ENCODE data around the gene GALNS.

The GALNS gene

DNA sequence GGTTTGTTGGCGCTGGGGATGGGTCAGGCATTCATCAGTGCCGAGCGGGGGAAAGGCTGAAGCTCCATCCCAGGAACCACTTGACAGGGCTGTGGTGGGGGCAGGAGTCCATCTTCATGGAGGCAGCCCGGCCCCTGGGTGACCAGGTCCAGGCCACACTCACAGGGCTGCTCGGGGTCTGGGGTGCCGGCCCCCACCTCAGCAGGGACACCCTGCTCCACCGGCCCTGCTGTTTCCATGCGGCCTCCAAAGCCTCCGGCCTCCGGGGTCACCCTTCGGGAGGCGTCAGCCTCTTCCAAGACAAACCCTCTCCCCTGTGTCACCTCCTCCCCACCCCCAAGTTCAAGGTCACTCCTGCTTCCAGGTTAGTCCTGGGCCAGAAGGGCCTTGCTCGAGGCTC, 22.1 kb downstream of the GALNS start:
- no peaks in the 10 kb centered on the region for H3K4me1 ChIP-seq
- no peaks in the 10 kb centered on the region for H3K9me3 ChIP-seq (ENCODE audit: control insufficient read depth, low read length)
- H3K9ac ChIP-seq, result no peak overlapping the region
- no peaks in the 10 kb centered on the region for H3K27me3 ChIP-seq (ENCODE audit: control insufficient read depth, insufficient read depth, low read length)
- TF ChIP-seq, protein P1, sequence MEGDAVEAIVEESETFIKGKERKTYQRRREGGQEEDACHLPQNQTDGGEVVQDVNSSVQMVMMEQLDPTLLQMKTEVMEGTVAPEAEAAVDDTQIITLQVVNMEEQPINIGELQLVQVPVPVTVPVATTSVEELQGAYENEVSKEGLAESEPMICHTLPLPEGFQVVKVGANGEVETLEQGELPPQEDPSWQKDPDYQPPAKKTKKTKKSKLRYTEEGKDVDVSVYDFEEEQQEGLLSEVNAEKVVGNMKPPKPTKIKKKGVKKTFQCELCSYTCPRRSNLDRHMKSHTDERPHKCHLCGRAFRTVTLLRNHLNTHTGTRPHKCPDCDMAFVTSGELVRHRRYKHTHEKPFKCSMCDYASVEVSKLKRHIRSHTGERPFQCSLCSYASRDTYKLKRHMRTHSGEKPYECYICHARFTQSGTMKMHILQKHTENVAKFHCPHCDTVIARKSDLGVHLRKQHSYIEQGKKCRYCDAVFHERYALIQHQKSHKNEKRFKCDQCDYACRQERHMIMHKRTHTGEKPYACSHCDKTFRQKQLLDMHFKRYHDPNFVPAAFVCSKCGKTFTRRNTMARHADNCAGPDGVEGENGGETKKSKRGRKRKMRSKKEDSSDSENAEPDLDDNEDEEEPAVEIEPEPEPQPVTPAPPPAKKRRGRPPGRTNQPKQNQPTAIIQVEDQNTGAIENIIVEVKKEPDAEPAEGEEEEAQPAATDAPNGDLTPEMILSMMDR (IDR thresholded peaks at IDR 0.05), result no peak
- no peak overlapping the region for H2AFZ ChIP-seq
- no peak overlapping the region for H3K4me3 ChIP-seq (ENCODE audit: low read depth, low read length)
- H3K27ac ChIP-seq, result no peak overlapping the region
- H3K36me3 ChIP-seq (ENCODE audit: control insufficient read depth, insufficient read depth, low read length), result no peaks in the 10 kb centered on the region
- H3K79me2 ChIP-seq, result no peaks in the 10 kb centered on the region
- no peak overlapping the region for H3K4me2 ChIP-seq (ENCODE audit: low read length)

DNA sequence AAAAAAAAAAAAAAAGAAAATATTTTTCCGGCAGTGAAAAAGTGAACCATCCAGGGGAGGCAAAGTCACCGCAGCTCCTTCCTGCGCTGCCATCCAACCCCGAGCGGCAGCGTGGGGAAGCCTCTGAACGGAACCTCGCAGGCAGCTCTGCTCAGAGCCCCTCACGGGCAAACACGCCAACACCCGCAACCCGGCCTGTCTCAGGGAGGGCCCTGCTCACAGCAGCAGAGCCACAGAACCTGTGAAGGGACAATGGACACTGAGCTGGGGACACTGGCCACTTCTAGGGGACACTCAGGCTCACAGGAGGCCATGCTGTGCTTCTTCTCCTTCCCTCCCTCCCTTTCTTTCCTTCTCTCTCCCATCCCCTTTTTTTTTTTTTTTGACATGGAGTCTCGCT, 23.7 kb downstream of the GALNS start:
- Histone ChIP-seq H3K4me1 (no peaks in the 10 kb centered on the region), H3K36me3 (ENCODE audit: control insufficient read depth, insufficient read depth, low read length) (no peaks in the 10 kb centered on the region), H3K4me2 (ENCODE audit: low read length) (no peak overlapping the region), H3K9ac (no peak overlapping the region), H3K27ac (no peak overlapping the region), H3K9me3 (ENCODE audit: control insufficient read depth, low read length) (no peaks in the 10 kb centered on the region), H3K27me3 (ENCODE audit: control insufficient read depth, insufficient read depth, low read length) (no peaks in the 10 kb centered on the region), H3K4me3 (ENCODE audit: low read depth, low read length) (no peak overlapping the region), H2AFZ (no peak overlapping the region), H3K79me2 (no peaks in the 10 kb centered on the region)
- TF ChIP-seq, protein P1 (IDR thresholded peaks at IDR 0.05), result no peak

DNA sequence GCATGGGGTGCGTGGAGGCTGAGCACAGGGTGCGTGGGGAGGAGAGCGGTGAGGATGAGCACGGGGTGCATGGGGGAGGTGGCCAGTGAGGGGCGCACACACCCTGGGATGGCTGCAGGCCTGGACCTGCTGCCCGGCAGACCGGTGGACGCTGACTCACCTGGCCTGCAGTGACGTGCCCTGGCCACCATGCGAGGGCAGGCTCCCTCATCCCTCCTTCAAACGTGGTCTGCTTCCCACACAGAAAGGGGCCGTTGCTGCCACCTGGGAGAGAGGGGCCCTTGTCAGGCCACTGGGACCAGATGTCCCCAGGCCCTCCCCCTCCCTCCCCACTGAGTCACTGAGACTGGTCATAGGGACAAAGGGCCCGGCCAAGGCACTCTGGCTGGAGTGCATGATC, 24.9 kb downstream of the GALNS start:
- no peaks in the 10 kb centered on the region for H3K9me3 ChIP-seq (ENCODE audit: control insufficient read depth, low read length)
- H3K27ac ChIP-seq, result no peak overlapping the region
- H2AFZ ChIP-seq, result no peak overlapping the region
- no peaks in the 10 kb centered on the region for H3K79me2 ChIP-seq
- H3K4me1 ChIP-seq, result no peaks in the 10 kb centered on the region
- H3K4me2 ChIP-seq (ENCODE audit: low read length), result no peak overlapping the region
- TF ChIP-seq, protein P1 (IDR thresholded peaks at IDR 0.05), result no peak
- no peak overlapping the region for H3K4me3 ChIP-seq (ENCODE audit: low read depth, low read length)
- H3K9ac ChIP-seq, result no peak overlapping the region
- H3K36me3 ChIP-seq (ENCODE audit: control insufficient read depth, insufficient read depth, low read length), result no peaks in the 10 kb centered on the region
- no peaks in the 10 kb centered on the region for H3K27me3 ChIP-seq (ENCODE audit: control insufficient read depth, insufficient read depth, low read length)

DNA sequence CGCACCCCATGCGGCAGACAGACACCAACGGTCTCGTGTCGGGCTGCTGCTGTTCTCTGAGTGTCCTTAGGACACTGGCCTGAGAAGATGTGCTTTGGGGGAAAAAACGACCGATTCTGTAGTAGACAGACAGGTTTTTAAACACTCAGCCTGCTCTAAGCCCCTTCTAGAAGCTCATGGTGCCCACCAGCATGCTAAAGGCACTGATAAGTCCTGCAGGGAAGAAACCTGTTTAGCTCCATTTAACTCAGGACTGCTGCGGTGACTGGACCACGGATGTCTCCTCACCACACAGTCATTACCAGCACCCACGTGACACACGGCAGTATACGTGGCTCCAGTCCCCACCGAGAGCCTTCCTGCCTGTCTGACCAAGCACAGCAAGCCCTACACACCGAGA, 26.0 kb downstream of the GALNS start:
- Histone ChIP-seq H3K79me2 (no peaks in the 10 kb centered on the region), H3K9ac (no peak overlapping the region), H2AFZ (no peak overlapping the region), H3K9me3 (ENCODE audit: control insufficient read depth, low read length) (no peaks in the 10 kb centered on the region), H3K4me3 (ENCODE audit: low read depth, low read length) (no peak overlapping the region), H3K4me2 (ENCODE audit: low read length) (no peak overlapping the region), H3K27me3 (ENCODE audit: control insufficient read depth, insufficient read depth, low read length) (no peaks in the 10 kb centered on the region), H3K4me1 (no peaks in the 10 kb centered on the region), H3K36me3 (ENCODE audit: control insufficient read depth, insufficient read depth, low read length) (no peaks in the 10 kb centered on the region), H3K27ac (no peak overlapping the region)
- TF ChIP-seq, protein P1 (IDR thresholded peaks at IDR 0.05), result no peak

DNA sequence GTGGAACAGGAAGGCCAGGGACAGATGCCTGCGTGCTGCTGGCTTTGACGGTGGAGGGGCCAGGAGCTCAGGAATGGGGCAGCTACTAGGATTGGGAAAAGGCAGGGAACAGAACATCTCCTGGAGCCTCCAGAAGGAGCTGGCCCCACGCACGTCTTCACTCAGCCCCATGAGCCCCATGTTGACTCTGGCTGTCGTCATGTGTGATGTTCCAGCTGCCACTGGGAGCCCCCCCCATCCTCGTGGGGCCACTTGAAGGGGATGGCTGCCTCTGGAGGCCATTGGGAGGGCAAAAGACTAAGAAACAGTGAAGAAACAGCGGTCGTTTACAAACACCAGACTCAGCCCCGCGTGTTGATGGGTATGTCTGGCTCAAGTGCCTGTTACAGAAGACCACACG, 26.5 kb downstream of the GALNS start:
- Histone ChIP-seq H3K9me3 (ENCODE audit: control insufficient read depth, low read length) (no peaks in the 10 kb centered on the region), H2AFZ (no peak overlapping the region), H3K4me3 (ENCODE audit: low read depth, low read length) (no peak overlapping the region), H3K27me3 (ENCODE audit: control insufficient read depth, insufficient read depth, low read length) (no peaks in the 10 kb centered on the region), H3K27ac (no peak overlapping the region), H3K4me2 (ENCODE audit: low read length) (no peak overlapping the region), H3K36me3 (ENCODE audit: control insufficient read depth, insufficient read depth, low read length) (no peaks in the 10 kb centered on the region), H3K9ac (no peak overlapping the region), H3K79me2 (no peaks in the 10 kb centered on the region), H3K4me1 (no peaks in the 10 kb centered on the region)
- TF ChIP-seq, protein P1 (IDR thresholded peaks at IDR 0.05), result no peak

Data from parathyroid adenoma (tissue), 2 donors.